MCF 10A (cell line): ENCODE data around the gene IQCH. TPM values are rescaled to one million over a fixed set of nuclear protein-coding genes. Genes with fewer than 3 reads are reported as not detected.

Experiments used
- BruUV-seq: library from RNA; stranded (reverse); fragments of 400-500 nt; replicated peaks from 2 replicates; lab custom pipeline; 2021; lab: Mats Ljungman, UMichigan
- CTCF ChIA-PET: fragments of 300-600 bp; sonication (Branson Sonifier 250); formaldehyde crosslinking; extraction: SDS; loops from one replicate; lab custom pipeline; 2021; ENCODE audit warnings: antibody characterized with exemption, inconsistent platforms; lab: Yijun Ruan, JAX
- POLR2A ChIA-PET: fragments of 300-600, 350-650 bp; sonication (Branson Sonifier 250); formaldehyde crosslinking; extraction: SDS; loops from one replicate; lab custom pipeline; 2020; ENCODE audit warnings: antibody characterized with exemption, inconsistent platforms; lab: Yijun Ruan, JAX
- DNase-seq: peaks from one replicate; pipeline ENCODE4 v3.0.0-alpha.2; 2018; ENCODE audit not compliant: unreplicated experiment
- H3K27ac Mint-ChIP-seq: one replicate; pipeline ENCODE4 v1.8.0; 2022; ENCODE audit warnings: mild to moderate bottlenecking, low read depth, mixed read lengths; ENCODE audit not compliant: unreplicated experiment
- H3K27me3 Mint-ChIP-seq: one replicate; pipeline ENCODE4 v1.8.0; 2022; ENCODE audit warnings: mixed read lengths; ENCODE audit not compliant: insufficient read depth, unreplicated experiment
- H3K36me3 Mint-ChIP-seq: one replicate; pipeline ENCODE4 v1.8.0; 2022; ENCODE audit warnings: mild to moderate bottlenecking, moderate library complexity, mixed read lengths; ENCODE audit not compliant: insufficient read depth, unreplicated experiment
- H3K4me1 Mint-ChIP-seq: one replicate; pipeline ENCODE4 v1.8.0; 2022; ENCODE audit warnings: mixed read lengths; ENCODE audit not compliant: insufficient read depth, unreplicated experiment
- H3K4me3 Mint-ChIP-seq: one replicate; pipeline ENCODE4 v1.8.0; 2022; ENCODE audit warnings: mild to moderate bottlenecking, moderate library complexity, mixed read lengths; ENCODE audit not compliant: unreplicated experiment
- H3K9me3 Mint-ChIP-seq: one replicate; pipeline ENCODE4 v1.8.0; 2022; ENCODE audit warnings: mixed read lengths; ENCODE audit not compliant: unreplicated experiment
- CTCF ChIP-seq: fragments of 200-600 bp; IDR thresholded peaks from one replicate; pipeline ENCODE4 v1.8.0; 2022; ENCODE audit warnings: antibody characterized with exemption, mild to moderate bottlenecking; ENCODE audit not compliant: unreplicated experiment
- intact Hi-C: fragments of 100-400 bp; cut with micrococcal nuclease; formaldehyde crosslinking; loops from 2 replicates; pipeline ENCODE4 v1.14.1; 2022
- total RNA-seq: library from RNA; stranded (reverse); gene quantifications from 2 replicates; pipeline ENCODE4 v1.2.3, GENCODE V29; 2022

IQCH gene
- total RNA-seq, 1 experiment from 2014 or later: 5.0 TPM

- peak overlapping the region; percentile 55 for H3K4me3 Mint-ChIP-seq
- BruUV-seq: no TSS peak
- ChIA-PET CTCF (interaction anchor here (0.7 kb wide), 1 partner anchor 1442 kb away, joined by 3 read pairs; no protein-coding TSS in a partner anchor), POLR2A (interaction anchor here (1.7 to 2.3 kb wide), 3 partner anchors 9 to 17 kb away, joined by 7 to 35 read pairs (median 8); partner anchors contain the start of gene MAP2K5)
- no peak for TF ChIP-seq CTCF
- H3K27me3 Mint-ChIP-seq: no peaks in the 10 kb centered on the region
- no peaks in the 10 kb centered on the region for H3K9me3 Mint-ChIP-seq
- peak overlapping the region; percentile 54 for H3K27ac Mint-ChIP-seq
- peaks cover 13% of the 10 kb centered on the region for H3K4me1 Mint-ChIP-seq
- no peak for DNase-seq
- intact Hi-C loops: loop anchor here (5.0 kb wide), 1 partner anchor 223 kb away; no protein-coding TSS in a partner anchor
- peaks cover 29% of the 10 kb centered on the region for H3K36me3 Mint-ChIP-seq
These were observed 269.6 kb downstream of the IQCH start for GRCh38 chr15:67524235-67524634.

GRCh38 chr15:67528513-67528912 lies 273.9 kb downstream of the IQCH start:
- H3K4me3 Mint-ChIP-seq: no peak overlapping the region
- intact Hi-C loops: no loop called here
- no peaks in the 10 kb centered on the region for H3K27me3 Mint-ChIP-seq
- TF ChIP-seq CTCF: no peak
- no TSS peak for BruUV-seq
- POLR2A ChIA-PET: interaction anchor here (1.3 to 6.3 kb wide), 3 partner anchors 8 to 14 kb away, joined by 3 to 36 read pairs (median 30); partner anchors contain the start of genes C15orf61 and MAP2K5
- H3K4me1 Mint-ChIP-seq: peaks cover 13% of the 10 kb centered on the region
- CTCF ChIA-PET: interaction anchor here (0.6 kb wide), 1 partner anchor 755 kb away, joined by 3 read pairs; no protein-coding TSS in a partner anchor
- H3K36me3 Mint-ChIP-seq: peaks cover 33% of the 10 kb centered on the region
- DNase-seq: no peak
- no peaks in the 10 kb centered on the region for H3K9me3 Mint-ChIP-seq
- H3K27ac Mint-ChIP-seq: no peak overlapping the region

GRCh38 chr15:67531379-67531914 lies 276.9 kb downstream of the IQCH start:
- peak; percentile 13 for DNase-seq

More at GRCh38 chr15:67531379-67531914, 276.9 kb downstream of the IQCH start:
- ChIA-PET CTCF (no interaction called here), POLR2A (interaction anchor here (0.6 to 6.3 kb wide), 8 partner anchors 9 to 1287 kb away, joined by 3 to 36 read pairs (median 4); partner anchors contain the start of genes C15orf61, MAP2K5 and PIAS1)
- no peaks in the 10 kb centered on the region for H3K27me3 Mint-ChIP-seq
- no peaks in the 10 kb centered on the region for H3K9me3 Mint-ChIP-seq
- H3K27ac Mint-ChIP-seq: peak overlapping the region; percentile 79
- no peak for TF ChIP-seq CTCF
- H3K4me3 Mint-ChIP-seq: no peak overlapping the region
- peaks cover 7% of the 10 kb centered on the region for H3K4me1 Mint-ChIP-seq
- TSS peak; percentile 22 for BruUV-seq
- H3K36me3 Mint-ChIP-seq: peaks cover 26% of the 10 kb centered on the region
- intact Hi-C loops: no loop called here
